Measurements from ENCODE around the gene ZNF664. TPM values are rescaled to one million over a fixed set of nuclear protein-coding genes. Genes with fewer than 3 reads are reported as not detected.

ZNF664 gene
- polyA plus RNA-seq, 1 experiment = 42.4 TPM

DNA sequence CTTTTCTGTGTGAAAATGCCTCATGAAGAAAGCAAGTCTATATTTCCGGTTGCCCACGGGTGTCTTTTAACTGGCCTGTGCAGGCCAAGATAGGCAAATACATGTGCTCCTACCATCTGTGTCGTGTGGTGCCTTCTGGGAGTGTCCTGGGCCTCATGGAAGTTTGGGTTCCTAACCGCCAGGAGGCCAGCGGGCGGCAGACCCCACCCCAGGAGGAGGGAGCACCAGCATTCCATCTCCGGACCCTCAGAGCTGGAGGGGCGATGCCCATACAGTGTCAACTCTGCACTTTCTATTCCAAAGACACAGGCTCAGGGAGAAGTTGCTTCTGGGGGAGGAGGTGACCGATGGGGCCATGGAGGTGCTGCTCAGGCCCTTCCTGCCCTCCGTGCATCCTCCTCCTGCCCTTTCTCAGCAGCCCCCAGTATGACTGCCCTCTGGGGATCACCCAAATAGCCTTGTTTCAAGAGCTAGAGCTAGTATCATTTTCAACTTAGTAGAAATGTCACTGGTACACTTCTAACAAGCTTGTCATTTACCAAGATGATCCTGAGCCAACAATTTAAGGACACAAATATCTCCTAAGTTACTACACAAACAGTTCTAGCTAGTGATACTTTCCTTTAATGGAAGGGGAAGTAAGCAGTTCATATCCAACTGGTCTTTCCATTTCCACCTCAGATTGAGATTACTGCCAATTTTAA is 18.2 kb upstream of the ZNF664 start:
- Histone ChIP-seq H3K27me3 (ENCODE audit: control insufficient read depth, insufficient read depth, low read length) (no peaks in the 10 kb centered on the region), H3K36me3 (ENCODE audit: control insufficient read depth, insufficient read depth, low read length) (no peaks in the 10 kb centered on the region; the same call in none of the 2 replicates), H3K4me3 (ENCODE audit: low read depth, low read length) (no peak overlapping the region)
- DNase-seq (ENCODE audit: low read depth) = no peak
- ChIA-PET POLR2A (no interaction called here), CTCF (interaction anchor here (0.7 to 1.4 kb wide), 2 partner anchors 9 to 182 kb away, joined by 3 to 8 read pairs; no protein-coding TSS in a partner anchor)
- TF ChIP-seq, protein P1, sequence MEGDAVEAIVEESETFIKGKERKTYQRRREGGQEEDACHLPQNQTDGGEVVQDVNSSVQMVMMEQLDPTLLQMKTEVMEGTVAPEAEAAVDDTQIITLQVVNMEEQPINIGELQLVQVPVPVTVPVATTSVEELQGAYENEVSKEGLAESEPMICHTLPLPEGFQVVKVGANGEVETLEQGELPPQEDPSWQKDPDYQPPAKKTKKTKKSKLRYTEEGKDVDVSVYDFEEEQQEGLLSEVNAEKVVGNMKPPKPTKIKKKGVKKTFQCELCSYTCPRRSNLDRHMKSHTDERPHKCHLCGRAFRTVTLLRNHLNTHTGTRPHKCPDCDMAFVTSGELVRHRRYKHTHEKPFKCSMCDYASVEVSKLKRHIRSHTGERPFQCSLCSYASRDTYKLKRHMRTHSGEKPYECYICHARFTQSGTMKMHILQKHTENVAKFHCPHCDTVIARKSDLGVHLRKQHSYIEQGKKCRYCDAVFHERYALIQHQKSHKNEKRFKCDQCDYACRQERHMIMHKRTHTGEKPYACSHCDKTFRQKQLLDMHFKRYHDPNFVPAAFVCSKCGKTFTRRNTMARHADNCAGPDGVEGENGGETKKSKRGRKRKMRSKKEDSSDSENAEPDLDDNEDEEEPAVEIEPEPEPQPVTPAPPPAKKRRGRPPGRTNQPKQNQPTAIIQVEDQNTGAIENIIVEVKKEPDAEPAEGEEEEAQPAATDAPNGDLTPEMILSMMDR (IDR thresholded peaks at IDR 0.05; ENCODE audit: insufficient read depth, low read depth, low read length) = no peak

DNA sequence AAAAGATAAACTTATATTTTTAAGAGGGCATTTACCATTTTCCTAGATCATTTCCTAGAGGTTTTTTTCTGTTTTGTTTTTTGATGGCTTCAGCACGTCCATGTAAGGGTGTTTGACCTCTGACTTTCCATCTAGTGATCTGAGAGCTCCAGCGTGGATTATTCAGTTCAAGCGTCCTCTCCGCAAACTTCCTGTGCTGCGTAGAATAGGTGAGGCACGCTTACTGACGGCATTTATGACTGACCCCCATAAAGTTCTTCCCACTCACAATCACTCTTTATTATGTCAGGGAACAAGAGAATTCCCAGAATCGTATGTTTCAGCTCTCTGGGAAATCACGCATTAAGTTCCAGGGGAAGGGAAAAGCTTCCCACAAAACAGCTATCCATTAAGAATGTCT is 16.8 kb upstream of the ZNF664 start:
- POLR2A ChIA-PET = no interaction called here

GRCh38 chr12:123957196-123957595 is 15.8 kb upstream of the ZNF664 start:
- no peak for DNase-seq (ENCODE audit: low read depth)
- ChIA-PET POLR2A (no interaction called here), CTCF (interaction anchor here (1.0 kb wide), 1 partner anchor 18 kb away, joined by 3 read pairs; no protein-coding TSS in a partner anchor)
- Histone ChIP-seq H3K36me3 (ENCODE audit: control insufficient read depth, insufficient read depth, low read length) (no peaks in the 10 kb centered on the region; the same call in none of the 2 replicates), H3K4me3 (ENCODE audit: low read depth, low read length) (no peak overlapping the region), H3K27me3 (ENCODE audit: control insufficient read depth, insufficient read depth, low read length) (no peaks in the 10 kb centered on the region)
- TF ChIP-seq, protein P1 (IDR thresholded peaks at IDR 0.05; ENCODE audit: insufficient read depth, low read depth, low read length) = no peak

More for the DNA sequence above, 16.8 kb upstream of the ZNF664 start:
- Histone ChIP-seq H3K36me3 (ENCODE audit: control insufficient read depth, insufficient read depth, low read length) (no peaks in the 10 kb centered on the region; the same call in none of the 2 replicates), H3K27me3 (ENCODE audit: control insufficient read depth, insufficient read depth, low read length) (no peaks in the 10 kb centered on the region), H3K4me3 (ENCODE audit: low read depth, low read length) (no peak overlapping the region)
- DNase-seq (ENCODE audit: low read depth) = no peak
- TF ChIP-seq, protein P1 (IDR thresholded peaks at IDR 0.05; ENCODE audit: insufficient read depth, low read depth, low read length) = no peak
- CTCF ChIA-PET = interaction anchor here (1.4 kb wide), 1 partner anchor 8 kb away, joined by 8 read pairs; no protein-coding TSS in a partner anchor

DNA sequence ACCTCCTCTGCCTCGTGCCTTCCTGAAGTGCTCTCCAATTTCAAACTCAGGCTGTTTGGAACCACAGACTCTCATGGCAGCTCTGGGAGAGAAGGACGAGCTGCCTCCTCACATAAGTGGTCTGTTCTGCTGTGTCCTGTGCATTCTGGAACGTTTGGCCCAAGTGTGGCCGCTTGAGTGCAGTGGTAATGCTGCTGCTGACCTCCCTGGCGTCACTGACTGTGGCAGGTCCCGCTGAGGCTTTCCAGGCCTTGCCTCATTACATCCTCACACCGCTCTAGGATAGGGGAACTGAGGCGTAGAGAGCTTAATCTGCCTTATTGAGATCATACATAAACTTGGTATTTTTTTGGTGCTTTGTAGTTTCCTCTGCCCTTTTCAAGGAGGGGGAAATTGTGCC is 14.6 kb upstream of the ZNF664 start:
- H3K36me3 ChIP-seq (ENCODE audit: control insufficient read depth, insufficient read depth, low read length) = no peaks in the 10 kb centered on the region; the same call in none of the 2 replicates
- POLR2A ChIA-PET = no interaction called here
- DNase-seq (ENCODE audit: low read depth) = no peak
- H3K27me3 ChIP-seq (ENCODE audit: control insufficient read depth, insufficient read depth, low read length) = no peaks in the 10 kb centered on the region
- CTCF ChIA-PET = no interaction called here
- TF ChIP-seq, protein P1 (IDR thresholded peaks at IDR 0.05; ENCODE audit: insufficient read depth, low read depth, low read length) = no peak
- no peak overlapping the region for H3K4me3 ChIP-seq (ENCODE audit: low read depth, low read length)

GRCh38 chr12:123958876-123959275 is 14.1 kb upstream of the ZNF664 start:
- no peaks in the 10 kb centered on the region; the same call in none of the 2 replicates for H3K36me3 ChIP-seq (ENCODE audit: control insufficient read depth, insufficient read depth, low read length)
- no peaks in the 10 kb centered on the region for H3K27me3 ChIP-seq (ENCODE audit: control insufficient read depth, insufficient read depth, low read length)
- DNase-seq (ENCODE audit: low read depth) = no peak
- POLR2A ChIA-PET = no interaction called here
- H3K4me3 ChIP-seq (ENCODE audit: low read depth, low read length) = no peak overlapping the region
- CTCF ChIA-PET = no interaction called here
- TF ChIP-seq, protein P1 (IDR thresholded peaks at IDR 0.05; ENCODE audit: insufficient read depth, low read depth, low read length) = no peak

Data from BJ (cell line).